Chondrocyte (in vitro differentiated cells): ENCODE data around the gene ARSB. TPM values are rescaled to one million over a fixed set of nuclear protein-coding genes. Genes with fewer than 3 reads are reported as not detected.

Source experiments
- DNase-seq: peaks from one replicate; pipeline ENCODE4 v3.0.0; 2021; ENCODE audit warnings: mixed read lengths, low spot score
- H3K27ac Mint-ChIP-seq: one replicate; pipeline ENCODE4 v1.8.0; 2021; ENCODE audit warnings: mild to moderate bottlenecking, moderate library complexity, mixed read lengths; ENCODE audit not compliant: unreplicated experiment
- H3K27me3 Mint-ChIP-seq: 2 replicates; pipeline ENCODE4 v1.8.0; 2021; ENCODE audit warnings: low read depth, mixed read lengths
- H3K36me3 Mint-ChIP-seq: 2 replicates; pipeline ENCODE4 v1.8.0; 2021; ENCODE audit warnings: low read depth, mixed read lengths
- H3K4me1 Mint-ChIP-seq: 2 replicates; pipeline ENCODE4 v1.8.0; 2021; ENCODE audit warnings: low read depth, mild to moderate bottlenecking, mixed read lengths
- H3K4me3 Mint-ChIP-seq: one replicate; pipeline ENCODE4 v1.8.0; 2021; ENCODE audit warnings: mild to moderate bottlenecking, moderate library complexity, mixed read lengths; ENCODE audit not compliant: unreplicated experiment
- H3K9me3 Mint-ChIP-seq: 2 replicates; pipeline ENCODE4 v1.8.0; 2021; ENCODE audit warnings: low read depth, mixed read lengths
- CTCF ChIP-seq: fragments of 200-600 bp; sonication (generic); IDR thresholded peaks from 2 replicates; pipeline ENCODE4 v1.5.0; 2021; ENCODE audit warnings: antibody characterized with exemption, mild to moderate bottlenecking, moderate library complexity
- total RNA-seq: library from RNA; stranded (reverse); gene quantifications from 3 replicates; pipeline ENCODE4 v1.2.1, GENCODE V29; 2021

ARSB gene
- total RNA-seq, 1 donor from 2014 or later, result 45.1 TPM

- DNase-seq, result no peak
Observed at GRCh38 chr5:78803353-78803752, 181.8 kb downstream of the ARSB start.

GRCh38 chr5:78801413-78801812 is 183.7 kb downstream of the ARSB start:
- TF ChIP-seq CTCF, result no peak
- Mint-ChIP-seq H3K27ac (no peak overlapping the region), H3K4me3 (no peak overlapping the region), H3K27me3 (no peaks in the 10 kb centered on the region), H3K36me3 (peaks cover 9% of the 10 kb centered on the region), H3K4me1 (peaks cover 27% of the 10 kb centered on the region), H3K9me3 (no peaks in the 10 kb centered on the region)
- no peak for DNase-seq

More at GRCh38 chr5:78803353-78803752, 181.8 kb downstream of the ARSB start:
- Mint-ChIP-seq H3K27me3 (no peaks in the 10 kb centered on the region), H3K27ac (no peak overlapping the region), H3K9me3 (no peaks in the 10 kb centered on the region), H3K4me3 (no peak overlapping the region), H3K36me3 (peaks cover 5% of the 10 kb centered on the region), H3K4me1 (peaks cover 43% of the 10 kb centered on the region)
- no peak for TF ChIP-seq CTCF

GRCh38 chr5:78799266-78800017 is 185.7 kb downstream of the ARSB start:
- Mint-ChIP-seq H3K27me3 (no peaks in the 10 kb centered on the region), H3K4me1 (peaks cover 17% of the 10 kb centered on the region), H3K4me3 (no peak overlapping the region), H3K36me3 (peaks cover 10% of the 10 kb centered on the region), H3K27ac (peak overlapping the region; percentile 68), H3K9me3 (no peaks in the 10 kb centered on the region)
- peak; percentile 61 for TF ChIP-seq CTCF
- DNase-seq, result no peak

GRCh38 chr5:78798673-78799029 is 186.5 kb downstream of the ARSB start:
- H3K27ac Mint-ChIP-seq, result no peak overlapping the region
- H3K4me1 Mint-ChIP-seq, result peaks cover 18% of the 10 kb centered on the region
- no peaks in the 10 kb centered on the region for H3K27me3 Mint-ChIP-seq
- no peak for DNase-seq
- peaks cover 10% of the 10 kb centered on the region for H3K36me3 Mint-ChIP-seq
- H3K4me3 Mint-ChIP-seq, result no peak overlapping the region
- no peaks in the 10 kb centered on the region for H3K9me3 Mint-ChIP-seq
- TF ChIP-seq CTCF, result no peak

GRCh38 chr5:78797936-78798672 is 187.0 kb downstream of the ARSB start:
- H3K27ac Mint-ChIP-seq, result no peak overlapping the region
- peaks cover 10% of the 10 kb centered on the region for H3K36me3 Mint-ChIP-seq
- peaks cover 18% of the 10 kb centered on the region for H3K4me1 Mint-ChIP-seq
- no peak for DNase-seq
- H3K27me3 Mint-ChIP-seq, result no peaks in the 10 kb centered on the region
- no peak for TF ChIP-seq CTCF
- no peaks in the 10 kb centered on the region for H3K9me3 Mint-ChIP-seq
- H3K4me3 Mint-ChIP-seq, result no peak overlapping the region
